Neural crest cell (in vitro differentiated cells): ENCODE measurements around the gene COL6A1. TPM values are rescaled to one million over a fixed set of nuclear protein-coding genes. Genes with fewer than 3 reads are reported as not detected.
"Not testable (repeated sequence)": the region's sequence is repeated elsewhere in the genome, so short reads cannot be mapped to it uniquely, and the experiment has no call there.

Experiments
- DNase-seq: peaks from one replicate; pipeline ENCODE4 v3.0.0; 2021; ENCODE audit warnings: low read depth, mixed read lengths, low spot score
- H3K27ac Mint-ChIP-seq: one replicate; pipeline ENCODE4 v1.8.0; 2021; ENCODE audit warnings: mild to moderate bottlenecking, mixed read lengths; ENCODE audit not compliant: unreplicated experiment
- H3K27me3 Mint-ChIP-seq: 2 replicates; pipeline ENCODE4 v1.8.0; 2021; ENCODE audit warnings: low read depth, mild to moderate bottlenecking, mixed read lengths
- H3K36me3 Mint-ChIP-seq: 2 replicates; pipeline ENCODE4 v1.8.0; 2021; ENCODE audit warnings: low read depth, mild to moderate bottlenecking, mixed read lengths
- H3K4me1 Mint-ChIP-seq: 2 replicates; pipeline ENCODE4 v1.8.0; 2021; ENCODE audit warnings: mixed read lengths
- H3K4me3 Mint-ChIP-seq: one replicate; pipeline ENCODE4 v1.8.0; 2021; ENCODE audit warnings: mild to moderate bottlenecking, mixed read lengths
- H3K9me3 Mint-ChIP-seq: 2 replicates; pipeline ENCODE4 v1.8.0; 2021; ENCODE audit warnings: mixed read lengths
- CTCF ChIP-seq: fragments of 200-600 bp; sonication (generic); conservative IDR thresholded peaks from 2 replicates; pipeline ENCODE4 v1.5.0; 2021; ENCODE audit warnings: antibody characterized with exemption, mild to moderate bottlenecking
- total RNA-seq: library from RNA; stranded (reverse); gene quantifications from 2 replicates; pipeline ENCODE4 v1.2.1, GENCODE V29; 2021

Gene COL6A1
- total RNA-seq, 1 donor from 2014 or later: 120 TPM

- H3K4me3 Mint-ChIP-seq: no peak overlapping the region
- DNase-seq: no peak
- H3K36me3 Mint-ChIP-seq: peaks cover 3% of the 10 kb centered on the region
- no peaks in the 10 kb centered on the region for H3K9me3 Mint-ChIP-seq
- H3K4me1 Mint-ChIP-seq: no peaks in the 10 kb centered on the region
- no peak overlapping the region for H3K27ac Mint-ChIP-seq
- no peaks in the 10 kb centered on the region for H3K27me3 Mint-ChIP-seq
- no peak for TF ChIP-seq CTCF
Observed at GRCh38 chr21:46004168-46004861, 22.7 kb downstream of the COL6A1 start.

GRCh38 chr21:46005081-46005480 lies 23.5 kb downstream of the COL6A1 start:
- H3K36me3 Mint-ChIP-seq: no peaks in the 10 kb centered on the region
- no peak for TF ChIP-seq CTCF
- no peaks in the 10 kb centered on the region for H3K9me3 Mint-ChIP-seq
- no peaks in the 10 kb centered on the region for H3K4me1 Mint-ChIP-seq
- no peak for DNase-seq
- no peaks in the 10 kb centered on the region for H3K27me3 Mint-ChIP-seq
- no peak overlapping the region for H3K4me3 Mint-ChIP-seq
- H3K27ac Mint-ChIP-seq: peak overlapping the region; percentile 20

GRCh38 chr21:46005481-46005881 lies 23.9 kb downstream of the COL6A1 start:
- no peak for TF ChIP-seq CTCF
- no peaks in the 10 kb centered on the region for H3K9me3 Mint-ChIP-seq
- no peak overlapping the region for H3K4me3 Mint-ChIP-seq
- H3K36me3 Mint-ChIP-seq: no peaks in the 10 kb centered on the region
- no peak for DNase-seq
- no peak overlapping the region for H3K27ac Mint-ChIP-seq
- H3K27me3 Mint-ChIP-seq: no peaks in the 10 kb centered on the region
- no peaks in the 10 kb centered on the region for H3K4me1 Mint-ChIP-seq

- not testable (repeated sequence) for H3K27me3 Mint-ChIP-seq, H3K9me3 Mint-ChIP-seq, DNase-seq, H3K4me3 Mint-ChIP-seq, H3K4me1 Mint-ChIP-seq, H3K36me3 Mint-ChIP-seq, H3K27ac Mint-ChIP-seq
Observed at GRCh38 chr21:46005894-46006546, 24.4 kb downstream of the COL6A1 start.

- DNase-seq: no peak
- no peak overlapping the region for H3K27ac Mint-ChIP-seq
- no peaks in the 10 kb centered on the region for H3K27me3 Mint-ChIP-seq
- H3K4me1 Mint-ChIP-seq: no peaks in the 10 kb centered on the region
- TF ChIP-seq CTCF: no peak
- H3K4me3 Mint-ChIP-seq: no peak overlapping the region
- H3K36me3 Mint-ChIP-seq: no peaks in the 10 kb centered on the region
- no peaks in the 10 kb centered on the region for H3K9me3 Mint-ChIP-seq
Observed at GRCh38 chr21:46006547-46007491, 25.2 kb downstream of the COL6A1 start.
